Stimulated activated naive CD8-positive, alpha-beta T cell treated with anti-CD3 and anti-CD28 coated beads, Interleukin-15, Interleukin-2, amounts not matched to agents 100 ng/mL and 50 ng/mL, for 24 hours (primary cell): ENCODE measurements around the gene CDC16.

Source experiments
- H3K27ac Mint-ChIP-seq: one replicate; pipeline ENCODE4 v1.8.0; 2021; ENCODE audit warnings: mild to moderate bottlenecking, mixed read lengths
- H3K27me3 Mint-ChIP-seq: one replicate; pipeline ENCODE4 v1.8.0; 2021; ENCODE audit warnings: mixed read lengths
- H3K36me3 Mint-ChIP-seq: one replicate; pipeline ENCODE4 v1.8.0; 2021; ENCODE audit warnings: low read depth, mixed read lengths
- H3K4me1 Mint-ChIP-seq: one replicate; pipeline ENCODE4 v1.8.0; 2021; ENCODE audit warnings: low read depth, mixed read lengths
- H3K4me3 Mint-ChIP-seq: one replicate; pipeline ENCODE4 v1.8.0; 2021; ENCODE audit warnings: mild to moderate bottlenecking, mixed read lengths
- H3K9me3 Mint-ChIP-seq: one replicate; pipeline ENCODE4 v1.8.0; 2021; ENCODE audit warnings: mixed read lengths

CDC16 gene

GRCh38 chr13:114314074-114314912 is 79.6 kb downstream of the CDC16 start, which contains the start of gene CHAMP1:
Gene CHAMP1, plus strand, starts transcription at chr13:114314503. Its CDS starts 9,340 bp downstream, at chr13:114323843.
- Mint-ChIP-seq H3K9me3 (no peaks in the 10 kb centered on the region), H3K27me3 (no peaks in the 10 kb centered on the region), H3K36me3 (peaks cover 19% of the 10 kb centered on the region), H3K27ac (peak within 1 kb of the TSS; percentile 90), H3K4me1 (peaks cover 55% of the 10 kb centered on the region), H3K4me3 (peak within 1 kb of the TSS; percentile 92)

GRCh38 chr13:114315074-114315785 is 80.5 kb downstream of the CDC16 start:
- Mint-ChIP-seq H3K4me1 (peaks cover 65% of the 10 kb centered on the region), H3K27me3 (no peaks in the 10 kb centered on the region), H3K4me3 (peak overlapping the region; percentile 92), H3K27ac (peak overlapping the region; percentile 84), H3K36me3 (peaks cover 27% of the 10 kb centered on the region), H3K9me3 (no peaks in the 10 kb centered on the region)

- Mint-ChIP-seq H3K4me3 (no peak overlapping the region), H3K36me3 (peaks cover 57% of the 10 kb centered on the region), H3K27ac (no peak overlapping the region), H3K4me1 (peaks cover 65% of the 10 kb centered on the region), H3K27me3 (no peaks in the 10 kb centered on the region), H3K9me3 (no peaks in the 10 kb centered on the region)
Observed at GRCh38 chr13:114318624-114319023, 83.9 kb downstream of the CDC16 start.

GRCh38 chr13:114319441-114319913 is 84.8 kb downstream of the CDC16 start:
- Mint-ChIP-seq H3K4me3 (no peak overlapping the region), H3K4me1 (peaks cover 70% of the 10 kb centered on the region), H3K27me3 (no peaks in the 10 kb centered on the region), H3K27ac (peak overlapping the region; percentile 66), H3K36me3 (peaks cover 66% of the 10 kb centered on the region), H3K9me3 (no peaks in the 10 kb centered on the region)

GRCh38 chr13:114320065-114320464 is 85.4 kb downstream of the CDC16 start:
- Mint-ChIP-seq H3K27me3 (no peaks in the 10 kb centered on the region), H3K4me3 (no peak overlapping the region), H3K27ac (peak overlapping the region; percentile 66), H3K9me3 (no peaks in the 10 kb centered on the region), H3K4me1 (peaks cover 70% of the 10 kb centered on the region), H3K36me3 (peaks cover 68% of the 10 kb centered on the region)

- Mint-ChIP-seq H3K36me3 (peaks cover 73% of the 10 kb centered on the region), H3K27me3 (no peaks in the 10 kb centered on the region), H3K9me3 (no peaks in the 10 kb centered on the region), H3K4me3 (no peak overlapping the region), H3K27ac (no peak overlapping the region), H3K4me1 (peaks cover 70% of the 10 kb centered on the region)
Observed at GRCh38 chr13:114321256-114321655, 86.6 kb downstream of the CDC16 start.
